H1 (cell line): ENCODE measurements around the gene TMEM185A. TPM values are rescaled to one million over a fixed set of nuclear protein-coding genes. Genes with fewer than 3 reads are reported as not detected.

Source experiments
- CTCF ChIA-PET: fragments of 300-600 bp; sonication (Branson Sonifier 250); formaldehyde crosslinking; loops from one replicate; lab custom pipeline; 2021; ENCODE audit not compliant: partially characterized antibody; lab: Charles Lee
- POLR2A ChIA-PET: fragments of 300-600 bp; sonication (Branson Sonifier 250); formaldehyde crosslinking; loops from one replicate; lab custom pipeline; 2021; ENCODE audit warnings: inconsistent platforms; ENCODE audit not compliant: partially characterized antibody; lab: Charles Lee
- DNase-seq, 2 experiments: peaks; one replicate each; pipeline versions ENCODE4 v3.0.0 to v3.0.0-alpha.2; 2010 to 2022; ENCODE audit warnings: low spot score in 2 of 2, low read depth in 1 of 2, mixed read lengths in 1 of 2
- FAIRE-seq: peaks from 2 replicates; lab custom pipeline; 2011; peaks lifted over from hg19 to GRCh38; lab: Jason Lieb, UNC
- H2AFZ ChIP-seq: 2 replicates; pipeline ENCODE4 v1.8.1; 2012; ENCODE audit warnings: low read length, inconsistent platforms
- H2AK5ac ChIP-seq: 2 replicates; pipeline ENCODE4 v1.6.1; 2013; ENCODE audit warnings: low read depth, low read length
- H2BK120ac ChIP-seq: replicated peaks from 2 replicates; pipeline ENCODE3; 2013; ENCODE audit warnings: low read depth, low read length, inconsistent platforms
- H2BK12ac ChIP-seq: 2 replicates; pipeline ENCODE4 v1.6.1; 2013; ENCODE audit warnings: low read depth, low read length
- H2BK15ac ChIP-seq: 2 replicates; pipeline ENCODE4 v1.6.1; 2013; ENCODE audit warnings: low read length
- H2BK20ac ChIP-seq: 2 replicates; pipeline ENCODE4 v1.6.1; 2013; ENCODE audit warnings: low read length
- H2BK5ac ChIP-seq: 2 replicates; pipeline ENCODE4 v1.6.1; 2013; ENCODE audit warnings: low read depth, low read length
- H3K14ac ChIP-seq: 2 replicates; pipeline ENCODE4 v1.6.1; 2013; ENCODE audit warnings: inconsistent platforms; ENCODE audit not compliant: insufficient read length
- H3K18ac ChIP-seq: 2 replicates; pipeline ENCODE4 v1.6.1; 2013; ENCODE audit warnings: low read length; ENCODE audit errors: extremely low read depth
- H3K23ac ChIP-seq: 2 replicates; pipeline ENCODE4 v1.6.1; 2013; ENCODE audit warnings: inconsistent platforms; ENCODE audit not compliant: insufficient read length
- H3K23me2 ChIP-seq: 2 replicates; pipeline ENCODE4 v1.6.1; 2013; ENCODE audit warnings: low read depth, low read length
- H3K27ac ChIP-seq: 2 replicates; pipeline ENCODE4 v1.6.1; 2011; ENCODE audit warnings: low read depth, low read length, inconsistent platforms
- H3K27me3 ChIP-seq, 4 experiments: replicated peaks in 1 of 4; 1 replicate in 1 of 4; 2 replicates in 3 of 4; pipeline versions ENCODE4 v1.6.1 to v1.8.1; 2011 to 2013; ENCODE audit warnings: low read length in 3 of 4, mild to moderate bottlenecking in 3 of 4, inconsistent platforms in 2 of 4, mixed read lengths in 2 of 4, moderate library complexity in 1 of 4; ENCODE audit not compliant: control insufficient read depth in 3 of 4, insufficient read depth in 3 of 4; ENCODE audit errors: extremely low read depth in 1 of 4
- H3K36me3 ChIP-seq, 4 experiments: 2 replicates each; pipeline versions ENCODE4 v1.6.1 to v1.8.1; 2011 to 2013; ENCODE audit warnings: mild to moderate bottlenecking in 4 of 4, low read length in 3 of 4, moderate library complexity in 2 of 4, control low read depth in 1 of 4, inconsistent platforms in 1 of 4; ENCODE audit not compliant: insufficient read depth in 4 of 4, control insufficient read depth in 2 of 4
- H3K4ac ChIP-seq: replicated peaks from 2 replicates; pipeline ENCODE3; 2013; ENCODE audit warnings: low read length, low read depth, mixed read lengths, inconsistent platforms; ENCODE audit not compliant: insufficient read length
- H3K4me1 ChIP-seq, 4 experiments: replicated peaks in 1 of 4; 1 replicate in 1 of 4; 2 replicates in 3 of 4; pipeline versions ENCODE4 v1.6.1 to v1.8.1; 2011 to 2013; ENCODE audit warnings: low read length in 3 of 4, inconsistent platforms in 2 of 4, mixed read lengths in 1 of 4; ENCODE audit not compliant: insufficient read depth in 4 of 4, control insufficient read depth in 3 of 4
- H3K4me2 ChIP-seq, 2 experiments: 2 replicates each; pipeline versions ENCODE4 v1.6.1 to v1.8.1; 2011 to 2013; ENCODE audit warnings: low read depth in 2 of 2, low read length in 2 of 2, control low read depth in 1 of 2, inconsistent platforms in 1 of 2, mild to moderate bottlenecking in 1 of 2; ENCODE audit not compliant: insufficient read depth in 1 of 2
- H3K4me3 ChIP-seq, 4 experiments: fragments of 200-600, 300-600 bp in 1 of 4; sonication (generic), shearing (Covaris generic), sonication (Bioruptor Twin) in 1 of 4; 2 replicates each; pipeline versions ENCODE4 v1.5.1 to v1.8.1; 2011 to 2016; ENCODE audit warnings: low read length in 4 of 4, low read depth in 3 of 4, control low read depth in 2 of 4, inconsistent platforms in 2 of 4, mild to moderate bottlenecking in 2 of 4, mixed read lengths in 1 of 4, moderate library complexity in 1 of 4; ENCODE audit not compliant: insufficient read depth in 2 of 4; ENCODE audit errors: extremely low read depth in 1 of 4
- H3K56ac ChIP-seq: replicated peaks from 2 replicates; pipeline ENCODE3; 2013; ENCODE audit warnings: low read depth, mild to moderate bottlenecking, mixed read lengths, low read length, inconsistent platforms; ENCODE audit not compliant: insufficient read length
- H3K79me1 ChIP-seq: 2 replicates; pipeline ENCODE4 v1.6.1; 2013; ENCODE audit warnings: low read depth, low read length, control low read depth
- H3K79me2 ChIP-seq, 2 experiments: 2 replicates each; pipeline versions ENCODE4 v1.6.1 to v1.8.1; 2012 to 2013; ENCODE audit warnings: low read length in 2 of 2, mild to moderate bottlenecking in 2 of 2, inconsistent platforms in 1 of 2; ENCODE audit not compliant: insufficient read depth in 2 of 2, control insufficient read depth in 1 of 2
- H3K9ac ChIP-seq, 4 experiments: replicated peaks in 1 of 4; 1 replicate in 1 of 4; 2 replicates in 3 of 4; pipeline versions ENCODE4 v1.6.1 to v1.8.1; 2011 to 2013; ENCODE audit warnings: low read depth in 3 of 4, low read length in 3 of 4, control low read depth in 2 of 4, mild to moderate bottlenecking in 2 of 4, moderate library complexity in 2 of 4, inconsistent platforms in 1 of 4; ENCODE audit errors: extremely low read depth in 1 of 4
- H3K9me3 ChIP-seq, 2 experiments: 2 replicates each; pipeline versions ENCODE4 v1.6.1 to v1.8.1; 2012 to 2013; ENCODE audit warnings: mild to moderate bottlenecking in 2 of 2, moderate library complexity in 2 of 2, control low read depth in 1 of 2, inconsistent platforms in 1 of 2, low read depth in 1 of 2, low read length in 1 of 2, mixed read lengths in 1 of 2; ENCODE audit not compliant: insufficient read depth in 2 of 2
- H4K20me1 ChIP-seq, 2 experiments: replicated peaks in 1 of 2; 2 replicates each; pipeline versions ENCODE3 to v1.8.1; 2011 to 2013; ENCODE audit warnings: inconsistent platforms in 2 of 2, low read length in 2 of 2, mild to moderate bottlenecking in 1 of 2; ENCODE audit not compliant: insufficient read depth in 2 of 2, control insufficient read depth in 1 of 2
- H4K5ac ChIP-seq: 2 replicates; pipeline ENCODE4 v1.6.1; 2013; ENCODE audit warnings: low read length, low read depth, mixed read lengths, inconsistent platforms; ENCODE audit not compliant: insufficient read length
- H4K8ac ChIP-seq: 2 replicates; pipeline ENCODE4 v1.8.0; 2013; ENCODE audit warnings: mild to moderate bottlenecking, moderate library complexity, low read length, inconsistent platforms; ENCODE audit not compliant: insufficient read depth; ENCODE audit errors: extremely low read depth
- H4K91ac ChIP-seq: replicated peaks from 2 replicates; pipeline ENCODE3; 2013; ENCODE audit warnings: low read length, mixed read lengths, inconsistent platforms; ENCODE audit not compliant: insufficient read length
- BACH1 ChIP-seq: IDR thresholded peaks from 2 replicates; pipeline ENCODE4 v1.6.1; 2012; ENCODE audit warnings: low read length, improper control_type of control experiment
- CBX5 ChIP-seq: fragments of 300-800, 300-1000 bp; sonication (generic); IDR thresholded peaks from 2 replicates; pipeline ENCODE4 v1.7.1; 2016; ENCODE audit warnings: antibody characterized with exemption, low read length, low read depth
- CTBP2 ChIP-seq: IDR thresholded peaks from 2 replicates; pipeline ENCODE4 v1.7.0; 2011; ENCODE audit warnings: borderline replicate concordance, mild to moderate bottlenecking, moderate library complexity, mixed read lengths, low read length; ENCODE audit not compliant: insufficient read depth, insufficient read length
- EP300 ChIP-seq, 2 experiments: IDR thresholded peaks; 1 replicate in 1 of 2; 2 replicates in 1 of 2; pipeline ENCODE4 v1.6.1; 2011 to 2012; ENCODE audit warnings: low read depth in 2 of 2, low read length in 2 of 2, mild to moderate bottlenecking in 2 of 2, borderline replicate concordance in 1 of 2, inconsistent platforms in 1 of 2, moderate library complexity in 1 of 2
- KDM5A ChIP-seq: fragments of 200-600 bp; IDR thresholded peaks from 2 replicates; pipeline ENCODE4 v1.7.1; 2012; ENCODE audit warnings: mild to moderate bottlenecking, low read length, inconsistent platforms, mixed read lengths
- POLR2A ChIP-seq, 2 experiments: IDR thresholded peaks; 1 replicate in 1 of 2; 2 replicates in 1 of 2; pipeline ENCODE4 v1.6.1; 2011; ENCODE audit warnings: low read depth in 2 of 2, low read length in 2 of 2, mild to moderate bottlenecking in 2 of 2; ENCODE audit errors: control extremely low read depth in 1 of 2
- POU5F1 ChIP-seq: IDR thresholded peaks from 2 replicates; pipeline ENCODE4 v1.6.1; 2011; ENCODE audit warnings: low read depth, mild to moderate bottlenecking, low read length, moderate library complexity
- SIN3A ChIP-seq, 2 experiments: IDR thresholded peaks in 1 of 2; conservative IDR thresholded peaks in 1 of 2; 2 replicates each; pipeline ENCODE4 v1.6.1; 2011 to 2012; ENCODE audit warnings: low read length in 2 of 2, improper control_type of control experiment in 1 of 2, low read depth in 1 of 2, mild to moderate bottlenecking in 1 of 2
- SP1 ChIP-seq: IDR thresholded peaks from 2 replicates; pipeline ENCODE4 v1.6.1; 2011; ENCODE audit warnings: low read depth, low read length
- SRF ChIP-seq: IDR thresholded peaks from 2 replicates; pipeline ENCODE4 v1.6.1; 2011; ENCODE audit warnings: mild to moderate bottlenecking, low read depth, low read length, moderate library complexity
- TBP ChIP-seq: IDR thresholded peaks from 2 replicates; pipeline ENCODE4 v1.6.1; 2011; ENCODE audit warnings: low read depth, low read length, improper control_type of control experiment
- TCF12 ChIP-seq: IDR thresholded peaks from 2 replicates; pipeline ENCODE4 v1.6.1; 2011; ENCODE audit warnings: low read depth, mild to moderate bottlenecking, low read length
- TEAD4 ChIP-seq: IDR thresholded peaks from 2 replicates; pipeline ENCODE4 v1.6.1; 2012; ENCODE audit warnings: low read depth, low read length, inconsistent platforms, mixed read lengths
- WGBS, 2 experiments: shearing (Covaris generic) in 1 of 2; methylation state at CpG; one replicate each; pipeline versions ENCODE4 v1.1.6 to v1.1.7; 2013 to 2015; ENCODE audit warnings: low lambda C conversion rate in 2 of 2, mixed read lengths in 2 of 2, inconsistent platforms in 1 of 2, low coverage in 1 of 2, missing lambda C conversion rate in 1 of 2; ENCODE audit not compliant: insufficient replicate concordance in 2 of 2, insufficient coverage in 1 of 2, insufficient read length in 1 of 2; ENCODE audit errors: extremely low coverage in 1 of 2, missing lambda C conversion rate in 1 of 2; 5-methylcytosine and 5-hydroxymethylcytosine counted together
- polyA plus RNA-seq, 7 experiments: library from polyadenylated mRNA; depleted of rRNA in 3 of 7; stranded (reverse) in 5 of 7; unstranded in 2 of 7; fragments of >200 nt in 5 of 7; fragments of 200-250 nt in 2 of 7; gene quantifications; 1 replicate in 5 of 7; 2 replicates in 1 of 7; 4 replicates in 1 of 7; pipeline versions ENCODE4 v1.2.1 to v1.2.3, GENCODE V29; 2011 to 2013; ENCODE audit warnings: missing spikeins in 2 of 7, mixed read lengths in 2 of 7
- total RNA-seq: library from RNA; stranded (reverse); fragmentation: NEBNext Ultra II Directional; extraction: Animal tissue kit (Norgen Biotek cat#: 25700); gene quantifications from 2 replicates; pipeline ENCODE4 v1.2.1, GENCODE V29; 2021
- TF ChIP-seq, protein P1 (sequence below): IDR thresholded peaks from 2 replicates; pipeline ENCODE4 v1.6.1; 2012; ENCODE audit warnings: inconsistent platforms

The TMEM185A gene
- total and polyA plus RNA-seq, 2 of the 8 experiments (the other 6 are each of a cell fraction or from before 2014, with no cell fraction given): 15.0 to 26.5 TPM

DNA sequence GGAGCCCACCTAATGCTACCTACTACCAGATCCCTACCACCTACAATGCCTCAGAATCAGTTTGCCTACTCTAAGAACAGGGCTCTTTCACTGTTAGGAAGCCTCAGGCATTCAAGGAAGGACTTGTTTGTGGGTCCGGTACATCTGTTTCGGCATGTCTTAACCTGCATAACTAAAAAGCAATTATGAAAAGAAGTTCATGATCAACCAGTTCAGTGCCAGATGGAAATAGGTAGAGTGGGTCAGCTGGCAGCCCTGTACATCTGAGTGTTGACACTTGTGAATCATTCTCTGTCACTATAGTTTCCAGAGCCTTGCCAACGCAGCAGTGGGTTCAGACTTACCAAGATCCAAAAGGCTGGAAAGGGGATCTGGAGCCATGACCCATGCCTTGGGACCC, 3.3 kb downstream of the TMEM185A start:
- CTCF ChIA-PET: no interaction called here
- DNase-seq: no peak
- Histone ChIP-seq H2BK5ac (no peak overlapping the region), H3K9me3 (no peaks in the 10 kb centered on the region), H3K14ac (no peak overlapping the region), H3K4me1 (peaks cover 0 to 11% (median 2%) of the 10 kb centered on the region in 4 experiments; a peak in 3 of 7 replicates), H4K5ac (no peak overlapping the region), H4K91ac (no peak overlapping the region), H3K79me1 (no peaks in the 10 kb centered on the region), H3K36me3 (no peaks in the 10 kb centered on the region), H3K4ac (no peak overlapping the region), H3K4me2 (no peak overlapping the region), H2AFZ (no peak overlapping the region), H3K18ac (no peak overlapping the region), H3K27ac (no peak overlapping the region), H3K23me2 (peaks cover 4% of the 10 kb centered on the region; the same call in 1 of the 2 replicates), H2BK12ac (no peak overlapping the region), H3K9ac (no peak overlapping the region), H3K4me3 (no peak overlapping the region), H3K23ac (no peak overlapping the region), H4K8ac (no peak overlapping the region), H4K20me1 (peaks cover 3 to 4% of the 10 kb centered on the region in 2 experiments), H3K56ac (no peak overlapping the region), H2AK5ac (no peak overlapping the region), H3K79me2 (peaks cover 0 to 32% of the 10 kb centered on the region in 2 experiments; a peak in 2 of 4 replicates), H2BK15ac (no peak overlapping the region), H3K27me3 (peaks cover 2 to 15% (median 8%) of the 10 kb centered on the region in 4 experiments; a peak in 5 of 7 replicates), H2BK120ac (no peak overlapping the region), H2BK20ac (no peak overlapping the region)
- POLR2A ChIA-PET: interaction anchor here (0.9 kb wide), 1 partner anchor 9 kb away, joined by 3 read pairs; no protein-coding TSS in a partner anchor
- no peak for FAIRE-seq
- WGBS, 2 experiments: 95% methylated on average over 3 of the region's 3 CpGs; no CpG with 5 or more reads in 1 of the 2 experiments
- TF ChIP-seq, protein P1, sequence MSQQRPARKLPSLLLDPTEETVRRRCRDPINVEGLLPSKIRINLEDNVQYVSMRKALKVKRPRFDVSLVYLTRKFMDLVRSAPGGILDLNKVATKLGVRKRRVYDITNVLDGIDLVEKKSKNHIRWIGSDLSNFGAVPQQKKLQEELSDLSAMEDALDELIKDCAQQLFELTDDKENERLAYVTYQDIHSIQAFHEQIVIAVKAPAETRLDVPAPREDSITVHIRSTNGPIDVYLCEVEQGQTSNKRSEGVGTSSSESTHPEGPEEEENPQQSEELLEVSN: no peak
- TF ChIP-seq KDM5A (no peak), TEAD4 (no peak), TBP (no peak), POU5F1 (no peak), EP300 (IDR thresholded peaks at IDR 0.05; ENCODE audit: borderline replicate concordance in 1 of 2, low read depth in 2 of 2, low read length in 2 of 2) (no peak), SIN3A (conservative IDR thresholded peaks at IDR 0.05 in 1 of 2, IDR thresholded peaks at IDR 0.05 in 1 of 2; ENCODE audit: low read depth in 1 of 2, low read length in 2 of 2) (no peak), CBX5 (no peak), POLR2A (IDR thresholded peaks at IDR 0.05; ENCODE audit: control extremely low read depth in 1 of 2, low read depth in 2 of 2, low read length in 2 of 2) (no peak), TCF12 (no peak), CTBP2 (no peak), SP1 (no peak), BACH1 (no peak), SRF (no peak)
